Measurements from ENCODE around the gene SEMA4G.

The SEMA4G gene

GRCh38 chr10:100978901-100979195 lies 9.5 kb downstream of the SEMA4G start:
- TF ChIP-seq CTCF (conservative IDR thresholded peaks at IDR 0.05; ENCODE audit: low read length) (no peak), EZH2phosphoT487 (IDR thresholded peaks at IDR 0.05; ENCODE audit: borderline replicate concordance) (no peak)
- H3K4me3 ChIP-seq (ENCODE audit: low read length, poor library complexity, severe bottlenecking) = no peak overlapping the region
- H3K9me2 ChIP-seq (replicated peaks; ENCODE audit: low read depth, low read length) = no peaks in the 10 kb centered on the region
- no peaks in the 10 kb centered on the region for H3K4me1 ChIP-seq (ENCODE audit: insufficient read depth, low read length, poor library complexity, severe bottlenecking)
- H3K9me3 ChIP-seq (ENCODE audit: insufficient read depth, low read depth, low read length) = no peaks in the 10 kb centered on the region
- H3K27me3 ChIP-seq (ENCODE audit: insufficient read depth, low read length, poor library complexity, severe bottlenecking) = no peaks in the 10 kb centered on the region
- H3F3A ChIP-seq (ENCODE audit: low read depth) = no peaks in the 10 kb centered on the region
- no peak overlapping the region for H3K4me2 ChIP-seq (ENCODE audit: low read depth, low read length, poor library complexity, severe bottlenecking)
- H4K20me1 ChIP-seq (ENCODE audit: insufficient read depth, low read length, poor library complexity, severe bottlenecking) = no peaks in the 10 kb centered on the region
- H3K9ac ChIP-seq (ENCODE audit: low read depth, low read length, poor library complexity, severe bottlenecking) = no peak overlapping the region
- no peak overlapping the region for H2AFZ ChIP-seq (ENCODE audit: low read length)
- H3K36me3 ChIP-seq (ENCODE audit: insufficient read depth, low read length) = no peaks in the 10 kb centered on the region
- H3K79me2 ChIP-seq (ENCODE audit: insufficient read depth, low read length) = no peaks in the 10 kb centered on the region

DNA sequence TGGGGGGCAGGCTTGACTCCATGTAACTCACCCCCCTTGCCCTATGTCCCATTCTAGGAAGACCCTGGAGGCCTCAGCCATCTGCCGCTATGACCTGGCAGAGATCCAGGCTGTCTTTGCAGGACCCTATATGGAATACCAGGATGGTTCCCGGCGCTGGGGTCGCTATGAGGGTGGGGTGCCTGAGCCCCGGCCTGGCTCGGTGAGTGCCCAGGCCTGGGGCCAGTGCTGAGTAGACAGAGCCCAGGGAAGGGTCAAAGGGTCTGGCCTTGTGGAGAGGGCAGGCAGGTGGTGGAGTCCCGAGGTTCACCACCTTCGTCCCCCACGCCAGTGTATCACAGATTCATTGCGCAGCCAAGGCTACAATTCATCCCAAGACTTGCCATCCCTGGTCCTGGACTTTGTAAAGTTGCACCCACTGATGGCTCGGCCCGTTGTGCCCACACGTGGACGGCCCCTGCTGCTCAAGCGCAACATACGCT lies 10.5 kb downstream of the SEMA4G start:
- Histone ChIP-seq H3K9me2 (replicated peaks; ENCODE audit: low read depth, low read length) (no peaks in the 10 kb centered on the region), H4K20me1 (ENCODE audit: insufficient read depth, low read length, poor library complexity, severe bottlenecking) (no peaks in the 10 kb centered on the region), H3F3A (ENCODE audit: low read depth) (no peaks in the 10 kb centered on the region), H3K36me3 (ENCODE audit: insufficient read depth, low read length) (no peaks in the 10 kb centered on the region), H3K9ac (ENCODE audit: low read depth, low read length, poor library complexity, severe bottlenecking) (no peak overlapping the region), H3K4me1 (ENCODE audit: insufficient read depth, low read length, poor library complexity, severe bottlenecking) (no peaks in the 10 kb centered on the region), H3K4me3 (ENCODE audit: low read length, poor library complexity, severe bottlenecking) (no peak overlapping the region), H3K4me2 (ENCODE audit: low read depth, low read length, poor library complexity, severe bottlenecking) (no peak overlapping the region), H3K27me3 (ENCODE audit: insufficient read depth, low read length, poor library complexity, severe bottlenecking) (no peaks in the 10 kb centered on the region), H3K79me2 (ENCODE audit: insufficient read depth, low read length) (no peaks in the 10 kb centered on the region), H2AFZ (ENCODE audit: low read length) (no peak overlapping the region), H3K9me3 (ENCODE audit: insufficient read depth, low read depth, low read length) (no peaks in the 10 kb centered on the region)
- TF ChIP-seq EZH2phosphoT487 (IDR thresholded peaks at IDR 0.05; ENCODE audit: borderline replicate concordance) (no peak), CTCF (conservative IDR thresholded peaks at IDR 0.05; ENCODE audit: low read length) (no peak)

GRCh38 chr10:100980311-100980710 lies 11.0 kb downstream of the SEMA4G start:
- H3F3A ChIP-seq (ENCODE audit: low read depth) = no peaks in the 10 kb centered on the region
- H3K9me3 ChIP-seq (ENCODE audit: insufficient read depth, low read depth, low read length) = no peaks in the 10 kb centered on the region
- no peak for TF ChIP-seq EZH2phosphoT487 (IDR thresholded peaks at IDR 0.05; ENCODE audit: borderline replicate concordance)
- no peak for TF ChIP-seq CTCF (conservative IDR thresholded peaks at IDR 0.05; ENCODE audit: low read length)
- no peak overlapping the region for H2AFZ ChIP-seq (ENCODE audit: low read length)
- H3K4me3 ChIP-seq (ENCODE audit: low read length, poor library complexity, severe bottlenecking) = no peak overlapping the region
- no peaks in the 10 kb centered on the region for H3K9me2 ChIP-seq (replicated peaks; ENCODE audit: low read depth, low read length)
- H3K9ac ChIP-seq (ENCODE audit: low read depth, low read length, poor library complexity, severe bottlenecking) = no peak overlapping the region
- H3K4me1 ChIP-seq (ENCODE audit: insufficient read depth, low read length, poor library complexity, severe bottlenecking) = peaks cover 1% of the 10 kb centered on the region
- H3K27me3 ChIP-seq (ENCODE audit: insufficient read depth, low read length, poor library complexity, severe bottlenecking) = no peaks in the 10 kb centered on the region
- no peaks in the 10 kb centered on the region for H3K36me3 ChIP-seq (ENCODE audit: insufficient read depth, low read length)
- no peaks in the 10 kb centered on the region for H4K20me1 ChIP-seq (ENCODE audit: insufficient read depth, low read length, poor library complexity, severe bottlenecking)
- H3K4me2 ChIP-seq (ENCODE audit: low read depth, low read length, poor library complexity, severe bottlenecking) = no peak overlapping the region
- H3K79me2 ChIP-seq (ENCODE audit: insufficient read depth, low read length) = 0 out of 2 replicates have a peak, but pooled peaks cover under 1% of the 10 kb centered on the region
